Endothelial cell of umbilical vein (primary cell): ENCODE data around the gene EXOC1L.

Experiments used
- CTCF ChIP-seq, 2 donors: IDR thresholded peaks; 1 replicate in 1 of 2; 2 replicates in 1 of 2; pipeline ENCODE4 v1.5.1; 2011; ENCODE audit warnings: low read length in 2 of 2, mild to moderate bottlenecking in 2 of 2, moderate library complexity in 2 of 2, control low read depth in 1 of 2, inconsistent platforms in 1 of 2, low read depth in 1 of 2; ENCODE audit not compliant: insufficient read depth in 1 of 2; ENCODE audit errors: extremely low read depth in 1 of 2
- EZH2 ChIP-seq: IDR thresholded peaks from 2 replicates; pipeline ENCODE4 v1.6.1; 2012; ENCODE audit warnings: borderline replicate concordance, low read depth, mild to moderate bottlenecking, moderate library complexity, low read length, inconsistent platforms; ENCODE audit not compliant: severe bottlenecking
- FOS ChIP-seq: IDR thresholded peaks from 2 replicates; pipeline ENCODE4 v1.6.1; 2011; ENCODE audit warnings: mild to moderate bottlenecking, low read length, moderate library complexity, borderline replicate concordance; ENCODE audit not compliant: insufficient read depth
- JUN ChIP-seq: IDR thresholded peaks from 2 replicates; pipeline ENCODE4 v1.6.1; 2011; ENCODE audit warnings: borderline replicate concordance, low read depth; ENCODE audit not compliant: insufficient read length, insufficient read depth
- MAX ChIP-seq: IDR thresholded peaks from 2 replicates; pipeline ENCODE4 v1.6.1; 2011; ENCODE audit not compliant: insufficient read depth, insufficient read length
- MYC ChIP-seq: IDR thresholded peaks from one replicate; pipeline ENCODE4 v1.6.1; 2011; ENCODE audit warnings: mild to moderate bottlenecking, low read depth, low read length
- POLR2A ChIP-seq: IDR thresholded peaks from 2 replicates; pipeline ENCODE4 v1.6.1; 2012; ENCODE audit warnings: low read depth, mild to moderate bottlenecking, control low read depth, low read length
- POLR2AphosphoS5 ChIP-seq: IDR thresholded peaks from 2 replicates; pipeline ENCODE4 v1.6.1; 2012; ENCODE audit warnings: low read depth, mild to moderate bottlenecking, control low read depth, low read length, moderate library complexity; ENCODE audit not compliant: insufficient read depth

- TF ChIP-seq POLR2A (no peak), CTCF (IDR thresholded peaks at IDR 0.05; ENCODE audit: extremely low read depth in 1 of 2, insufficient read depth in 1 of 2, low read depth in 1 of 2, low read length in 2 of 2) (no peak), POLR2AphosphoS5 (no peak), EZH2 (no peak), FOS (no peak), MYC (no peak), MAX (no peak), JUN (no peak)
These were observed 24.2 kb upstream of the EXOC1L start for GRCh38 chr4:55795341-55795740.
